ENCODE data around the gene DUOXA1.

- TF ChIP-seq CTCF (IDR thresholded peaks at IDR 0.05) = no peak
- no peak for TF ChIP-seq EZH2 (IDR thresholded peaks at IDR 0.05)
- TF ChIP-seq EZH2phosphoT487 (IDR thresholded peaks at IDR 0.05) = no peak
Measured at GRCh38 chr15:45134046-45134445, 4.4 kb upstream of the DUOXA1 start.
